IMR-90 (cell line): ENCODE data around the gene ANKIB1. TPM values are rescaled to one million over a fixed set of nuclear protein-coding genes. Genes with fewer than 3 reads are reported as not detected.

Source experiments
- ATAC-seq: fragments of 200-7000 bp; cut with Tn5 transposase; 2 replicates; pipeline ENCODE4 v1.9.1; 2020; ENCODE audit warnings: low read depth, mild to moderate bottlenecking, moderate library complexity
- BruUV-seq: library from RNA; stranded (reverse); fragments of 400-500 nt; replicated peaks from 2 replicates; lab custom pipeline; 2021; lab: Mats Ljungman, UMichigan
- CTCF ChIA-PET: fragments of 300-600 bp; formaldehyde crosslinking; extraction: SDS; loops from one replicate; lab custom pipeline; 2021; ENCODE audit warnings: antibody characterized with exemption; lab: Yijun Ruan, JAX
- POLR2A ChIA-PET: fragments of 300-600 bp; sonication (Branson Sonifier 250); formaldehyde crosslinking; loops from one replicate; lab custom pipeline; 2022; ENCODE audit warnings: antibody characterized with exemption; ENCODE audit not compliant: unreplicated experiment; lab: Charles Lee
- DNase-seq: peaks from one replicate; pipeline ENCODE4 v3.0.0; 2013
- H2AFZ ChIP-seq: replicated peaks from 2 replicates; pipeline ENCODE3; 2013; ENCODE audit warnings: low read length, mild to moderate bottlenecking; ENCODE audit not compliant: poor library complexity
- H2AK5ac ChIP-seq: 2 replicates; pipeline ENCODE4 v1.6.1; 2013; ENCODE audit warnings: low read depth, low read length, inconsistent platforms
- H2AK9ac ChIP-seq: replicated peaks from 2 replicates; pipeline ENCODE3; 2013; ENCODE audit warnings: mild to moderate bottlenecking, low read depth, low read length, moderate library complexity; ENCODE audit not compliant: poor library complexity
- H2BK120ac ChIP-seq: 2 replicates; pipeline ENCODE4 v1.6.1; 2013; ENCODE audit warnings: low read depth, low read length, inconsistent platforms
- H2BK15ac ChIP-seq: 3 replicates; pipeline ENCODE4 v1.6.1; 2013; ENCODE audit warnings: low read depth, low read length, inconsistent platforms
- H2BK20ac ChIP-seq: 2 replicates; pipeline ENCODE4 v1.6.1; 2013; ENCODE audit warnings: low read depth, mild to moderate bottlenecking, inconsistent platforms, low read length, moderate library complexity
- H2BK5ac ChIP-seq: 2 replicates; pipeline ENCODE4 v1.6.1; 2013; ENCODE audit warnings: mild to moderate bottlenecking, low read depth, low read length, inconsistent platforms; ENCODE audit not compliant: poor library complexity, severe bottlenecking
- H3K14ac ChIP-seq: replicated peaks from 2 replicates; pipeline ENCODE4 v1.6.1; 2013; ENCODE audit warnings: low read depth, low read length, inconsistent platforms
- H3K18ac ChIP-seq: 2 replicates; pipeline ENCODE4 v1.6.1; 2013; ENCODE audit warnings: low read depth, low read length, control low read depth
- H3K23ac ChIP-seq: 2 replicates; pipeline ENCODE4 v1.6.1; 2013; ENCODE audit warnings: low read depth, low read length, inconsistent platforms
- H3K27ac ChIP-seq: 2 replicates; pipeline ENCODE4 v1.5.1; 2013; ENCODE audit warnings: mild to moderate bottlenecking, control low read depth, low read length; ENCODE audit not compliant: insufficient read depth
- H3K27me3 ChIP-seq: 2 replicates; pipeline ENCODE4 v1.6.1; 2013; ENCODE audit warnings: low read length; ENCODE audit not compliant: control insufficient read depth, insufficient read depth
- H3K36me3 ChIP-seq: 2 replicates; pipeline ENCODE4 v1.6.1; 2013; ENCODE audit warnings: low read length, mixed read lengths; ENCODE audit not compliant: control insufficient read depth, insufficient read depth
- H3K4ac ChIP-seq: 2 replicates; pipeline ENCODE4 v1.6.1; 2013; ENCODE audit warnings: low read depth, low read length, inconsistent platforms
- H3K4me1 ChIP-seq: 2 replicates; pipeline ENCODE4 v1.6.1; 2013; ENCODE audit warnings: low read length, mixed read lengths; ENCODE audit not compliant: control insufficient read depth, insufficient read depth
- H3K4me2 ChIP-seq: 2 replicates; pipeline ENCODE4 v1.6.1; 2013; ENCODE audit warnings: low read depth, mild to moderate bottlenecking, control low read depth, low read length, moderate library complexity
- H3K4me3 ChIP-seq: 2 replicates; pipeline ENCODE4 v1.5.1; 2013; ENCODE audit warnings: low read depth, mild to moderate bottlenecking, control low read depth, low read length, moderate library complexity; ENCODE audit not compliant: insufficient read depth
- H3K56ac ChIP-seq: 2 replicates; pipeline ENCODE4 v1.6.1; 2013; ENCODE audit warnings: low read length, inconsistent platforms; ENCODE audit not compliant: insufficient read depth; ENCODE audit errors: extremely low read depth
- H3K79me1 ChIP-seq, 2 experiments: 2 replicates each; pipeline ENCODE4 v1.6.1; 2013; ENCODE audit warnings: low read length in 2 of 2, inconsistent platforms in 1 of 2, low read depth in 1 of 2
- H3K9ac ChIP-seq: 2 replicates; pipeline ENCODE4 v1.6.1; 2013; ENCODE audit warnings: low read depth, low read length, control low read depth
- H3K9me1 ChIP-seq: 2 replicates; pipeline ENCODE4 v1.6.1; 2013; ENCODE audit warnings: low read length, inconsistent platforms; ENCODE audit not compliant: insufficient read depth
- H3K9me3 ChIP-seq: 2 replicates; pipeline ENCODE4 v1.6.1; 2013; ENCODE audit warnings: low read length; ENCODE audit not compliant: control insufficient read depth, insufficient read depth
- H4K20me1 ChIP-seq: 2 replicates; pipeline ENCODE4 v1.6.1; 2013; ENCODE audit warnings: low read length, inconsistent platforms; ENCODE audit not compliant: insufficient read depth
- H4K5ac ChIP-seq: 2 replicates; pipeline ENCODE4 v1.6.1; 2013; ENCODE audit warnings: mild to moderate bottlenecking, low read depth, low read length, control low read depth
- H4K8ac ChIP-seq, 2 experiments: 2 replicates each; pipeline ENCODE4 v1.6.1; 2013; ENCODE audit warnings: low read depth in 2 of 2, low read length in 2 of 2, control low read depth in 1 of 2, inconsistent platforms in 1 of 2
- H4K91ac ChIP-seq: 2 replicates; pipeline ENCODE4 v1.6.1; 2013; ENCODE audit warnings: low read depth, low read length, inconsistent platforms; ENCODE audit not compliant: insufficient read depth
- BHLHE40 ChIP-seq: fragments of 150-350 bp; IDR thresholded peaks from 2 replicates; pipeline ENCODE4 v1.6.1; 2016; ENCODE audit warnings: mild to moderate bottlenecking, low read depth, low read length
- MAFK ChIP-seq: IDR thresholded peaks from 2 replicates; pipeline ENCODE4 v1.6.1; 2012; ENCODE audit warnings: low read depth, low read length, improper control_type of control experiment
- MAZ ChIP-seq: IDR thresholded peaks from 2 replicates; pipeline ENCODE4 v1.6.1; 2012; ENCODE audit warnings: low read depth, mild to moderate bottlenecking, low read length, improper control_type of control experiment, moderate library complexity, borderline replicate concordance
- POLR2A ChIP-seq: IDR thresholded peaks from 2 replicates; pipeline ENCODE4 v1.6.1; 2012; ENCODE audit warnings: mild to moderate bottlenecking, low read depth, low read length
- RAD21 ChIP-seq: IDR thresholded peaks from 2 replicates; pipeline ENCODE4 v1.6.1; 2012; ENCODE audit warnings: low read length, improper control_type of control experiment
- WGBS, 2 experiments: methylation state at CpG; one replicate each; pipeline versions ENCODE4 v1.1.5 to v1.1.7; 2013; ENCODE audit warnings: missing lambda C conversion rate in 2 of 2; ENCODE audit not compliant: insufficient read length in 1 of 2; ENCODE audit errors: extremely low coverage in 2 of 2; 5-methylcytosine and 5-hydroxymethylcytosine counted together
- dilution Hi-C: fragments of 300-500 bp; cut with HindIII; formaldehyde crosslinking; loops from one replicate; pipeline ENCODE4 v1.14.3; 2018; ENCODE audit warnings: low sequenced_read_pairs; ENCODE audit not compliant: unreplicated experiment
- in situ Hi-C: fragments of 300-500 bp; cut with MboI; formaldehyde crosslinking; loops from 3 replicates; pipeline ENCODE4 v1.14.3; 2019; ENCODE audit warnings: low sequenced_read_pairs, inconsistent platforms, mixed read lengths
- intact Hi-C: fragments of 100-400 bp; cut with micrococcal nuclease; formaldehyde crosslinking; loops from 2 replicates; pipeline ENCODE4 v1.10.0; 2022
- polyA plus RNA-seq, 3 experiments: library from polyadenylated mRNA; depleted of rRNA; stranded (reverse); fragments of >200 nt; gene quantifications; 2 replicates each; pipeline ENCODE4 v1.2.3, GENCODE V29; 2012; ENCODE audit warnings: low replicate concordance in 1 of 3
- total RNA-seq: library from RNA; depleted of rRNA; stranded (reverse); fragments of >200 nt; gene quantifications from 2 replicates; pipeline ENCODE4 v1.2.3, GENCODE V29; 2012
- TF ChIP-seq, protein P1 (sequence below): fragments of 150-350 bp; IDR thresholded peaks from 2 replicates; pipeline ENCODE4 v1.6.1; 2017; ENCODE audit warnings: mild to moderate bottlenecking, antibody characterized with exemption, low read length, low read depth

Gene ANKIB1
- total and polyA plus RNA-seq, 2 of the 4 experiments (the other 2 are of a cell fraction), result 18.7 to 33.9 TPM

DNA sequence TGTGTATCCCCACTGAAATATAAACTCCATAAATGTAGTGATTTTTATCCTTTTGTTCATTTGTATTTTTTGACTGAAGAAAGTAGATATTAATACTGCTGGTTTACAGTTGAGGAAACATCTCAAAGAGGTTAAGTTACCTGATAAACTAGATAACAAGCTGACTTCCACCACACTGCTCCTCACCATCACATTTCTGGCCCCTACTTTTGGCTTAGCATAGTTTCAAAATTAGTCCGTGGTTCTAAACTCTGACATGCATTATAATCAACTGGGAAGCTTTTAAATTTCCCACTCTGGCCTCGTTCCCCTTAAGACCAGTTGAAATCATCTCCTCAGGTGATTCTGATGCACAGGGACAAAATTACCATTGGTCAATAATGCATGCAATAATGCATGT, 43.5 kb downstream of the ANKIB1 start:
- ChIA-PET POLR2A (no interaction called here), CTCF (no interaction called here)
- H2AFZ ChIP-seq, result no peak overlapping the region
- H3K79me1 ChIP-seq, result peaks cover 12 to 32% of the 10 kb centered on the region in 2 experiments
- intact Hi-C loops (no loop called here), in situ Hi-C loops (no loop called here), dilution Hi-C loops (no loop called here)
- H2BK120ac ChIP-seq, result no peak overlapping the region
- H3K14ac ChIP-seq, result no peak overlapping the region
- H3K36me3 ChIP-seq, result no peaks in the 10 kb centered on the region
- 100% methylated on average over 1 of the region's 2 CpGs; no CpG with 5 or more reads in 1 of the 2 experiments for WGBS, 2 experiments
- H3K4me2 ChIP-seq, result no peak overlapping the region
- H3K9ac ChIP-seq, result no peak overlapping the region
- no peak overlapping the region for H2BK5ac ChIP-seq
- no peak overlapping the region for H2AK5ac ChIP-seq
- H4K5ac ChIP-seq, result no peak overlapping the region
- H3K27me3 ChIP-seq, result no peaks in the 10 kb centered on the region
- H3K4me1 ChIP-seq, result peaks cover 3% of the 10 kb centered on the region; the same call in 1 of the 2 replicates
- H3K4ac ChIP-seq, result no peak overlapping the region
- no peak overlapping the region for H3K18ac ChIP-seq
- ATAC-seq, result no peak
- H3K23ac ChIP-seq, result no peak overlapping the region
- H2AK9ac ChIP-seq, result no peak overlapping the region
- no peak overlapping the region for H4K91ac ChIP-seq
- no peak overlapping the region for H4K8ac ChIP-seq
- H2BK20ac ChIP-seq, result no peak overlapping the region
- H3K9me1 ChIP-seq, result no peaks in the 10 kb centered on the region
- no TSS peak for BruUV-seq
- H3K9me3 ChIP-seq, result no peaks in the 10 kb centered on the region
- DNase-seq, result no peak
- no peak overlapping the region for H3K27ac ChIP-seq
- H3K56ac ChIP-seq, result no peak overlapping the region
- H2BK15ac ChIP-seq, result no peak overlapping the region
- no peak for TF ChIP-seq RAD21
- TF ChIP-seq MAFK, result no peak
- TF ChIP-seq, protein P1, sequence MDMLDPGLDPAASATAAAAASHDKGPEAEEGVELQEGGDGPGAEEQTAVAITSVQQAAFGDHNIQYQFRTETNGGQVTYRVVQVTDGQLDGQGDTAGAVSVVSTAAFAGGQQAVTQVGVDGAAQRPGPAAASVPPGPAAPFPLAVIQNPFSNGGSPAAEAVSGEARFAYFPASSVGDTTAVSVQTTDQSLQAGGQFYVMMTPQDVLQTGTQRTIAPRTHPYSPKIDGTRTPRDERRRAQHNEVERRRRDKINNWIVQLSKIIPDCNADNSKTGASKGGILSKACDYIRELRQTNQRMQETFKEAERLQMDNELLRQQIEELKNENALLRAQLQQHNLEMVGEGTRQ, result no peak
- TF ChIP-seq BHLHE40, result no peak
- TF ChIP-seq MAZ, result no peak
- no peak for TF ChIP-seq POLR2A
- H4K20me1 ChIP-seq, result peaks cover 4% of the 10 kb centered on the region; the same call in 1 of the 2 replicates
- no peak overlapping the region for H3K4me3 ChIP-seq
